Measurements from ENCODE around the gene PSMG4. TPM values are rescaled to one million over a fixed set of nuclear protein-coding genes. Genes with fewer than 3 reads are reported as not detected.

Gene PSMG4
- total RNA-seq, 1 experiment from 2014 or later, result 29.3 TPM

- H3K27me3 ChIP-seq (ENCODE audit: insufficient read depth, low read length), result no peaks in the 10 kb centered on the region
- no CpG with 5 or more reads among the region's 6 CpGs for WGBS (ENCODE audit: extremely low coverage, insufficient read length, low lambda C conversion rate)
- TF ChIP-seq CTCF (conservative IDR thresholded peaks at IDR 0.05), result no peak
- no peak overlapping the region for H2BK15ac ChIP-seq (ENCODE audit: low read depth, low read length)
- H3K4me1 Mint-ChIP-seq, result peaks cover 19% of the 10 kb centered on the region in 2 experiments
- no peaks in the 10 kb centered on the region for H4K20me1 ChIP-seq (ENCODE audit: control insufficient read depth, insufficient read depth, insufficient read length)
- no peak overlapping the region for H3K9ac ChIP-seq (ENCODE audit: extremely low read depth, insufficient read length, low read length)
- no peak overlapping the region for H2BK5ac ChIP-seq (ENCODE audit: insufficient read length, low read length)
- H2AK5ac ChIP-seq (ENCODE audit: insufficient read length, low read length), result no peak overlapping the region
- no peak overlapping the region for H2BK20ac ChIP-seq (ENCODE audit: low read depth, low read length, poor library complexity, severe bottlenecking)
- no peak overlapping the region; a peak in 1 of 7 replicates for H3K27ac Mint-ChIP-seq
- no peaks in the 10 kb centered on the region for H3K27me3 Mint-ChIP-seq (ENCODE audit: low read depth)
- no peak overlapping the region for H4K91ac ChIP-seq (ENCODE audit: insufficient read length, low read depth, low read length)
- no peak overlapping the region for H2AFZ ChIP-seq (ENCODE audit: low read length)
- no peak overlapping the region for H3K4me3 Mint-ChIP-seq
- H3K4ac ChIP-seq (ENCODE audit: low read depth, low read length), result no peak overlapping the region
- peaks cover 29% of the 10 kb centered on the region; the same call in 1 of the 2 replicates for H3K79me2 ChIP-seq (ENCODE audit: insufficient read depth, low read length)
- no peaks in the 10 kb centered on the region for H3K9me3 ChIP-seq (ENCODE audit: control insufficient read depth, low read depth, low read length)
- H2BK120ac ChIP-seq (ENCODE audit: low read depth, low read length, poor library complexity, severe bottlenecking), result no peak overlapping the region
- no peak overlapping the region for H3K14ac ChIP-seq (ENCODE audit: insufficient read depth, low read length)
- H3K23me2 ChIP-seq (ENCODE audit: insufficient read length, low read depth, low read length, poor library complexity, severe bottlenecking), result peaks cover 8% of the 10 kb centered on the region
- H3K9me3 Mint-ChIP-seq, result no peaks in the 10 kb centered on the region
- H3T11ph ChIP-seq (ENCODE audit: low read length), result no peak overlapping the region
- H2BK12ac ChIP-seq (ENCODE audit: insufficient read length, low read depth, low read length), result no peak overlapping the region
- DNase-seq, result no peak
- no peak overlapping the region for H3K18ac ChIP-seq (ENCODE audit: insufficient read length, low read depth, low read length)
- H3K36me3 Mint-ChIP-seq (ENCODE audit: insufficient read depth in 1 of 3, low read depth in 3 of 3), result peaks cover 23 to 47% (median 39%) of the 10 kb centered on the region in 3 experiments
- H4K5ac ChIP-seq (ENCODE audit: insufficient read length, low read depth, low read length), result no peak overlapping the region
- no peak overlapping the region for H3K56ac ChIP-seq (ENCODE audit: insufficient read length, low read depth, low read length)
- no peak overlapping the region for H4K8ac ChIP-seq (replicated peaks; ENCODE audit: insufficient read length, low read depth, low read length)
- no peak overlapping the region for H3K27ac ChIP-seq (ENCODE audit: insufficient read length, low read depth, low read length)
- H3K79me1 ChIP-seq (ENCODE audit: insufficient read depth, low read depth, low read length, poor library complexity, severe bottlenecking), result peaks cover 8% of the 10 kb centered on the region
- no peak overlapping the region for H3K23ac ChIP-seq (ENCODE audit: insufficient read length, low read depth, low read length)
- H3K4me1 ChIP-seq (ENCODE audit: insufficient read depth, low read length), result no peaks in the 10 kb centered on the region; the same call in 1 of the 2 replicates
- H3K4me2 ChIP-seq (ENCODE audit: insufficient read depth, insufficient read length, low read length), result no peak overlapping the region
These were observed 4.3 kb downstream of the PSMG4 start for GRCh38 chr6:3263096-3263495.
